Endothelial cell of umbilical vein (primary cell): ENCODE measurements around the gene TTLL7. TPM values are rescaled to one million over a fixed set of nuclear protein-coding genes. Genes with fewer than 3 reads are reported as not detected.
A peak's percentile ranks its signal among the peaks of the same experiment; 100 is the strongest.
"Not testable (repeated sequence)": the region's sequence is repeated elsewhere in the genome, so short reads cannot be mapped to it uniquely, and the experiment has no call there.

Experiments used
- BruUV-seq: library from RNA; stranded (reverse); fragments of 400-500 nt; replicated peaks from 2 replicates; lab custom pipeline; 2021; lab: Mats Ljungman, UMichigan
- CTCF ChIA-PET: fragments of 300-600, 350-600 bp; sonication (Branson Sonifier 250); formaldehyde crosslinking; loops from one replicate; lab custom pipeline; 2021; ENCODE audit warnings: antibody characterized with exemption, inconsistent platforms; lab: Charles Lee
- POLR2A ChIA-PET: fragments of 300-600, 350-600 bp; sonication (Branson Sonifier 250); formaldehyde crosslinking; loops from one replicate; lab custom pipeline; 2021; ENCODE audit warnings: antibody characterized with exemption, inconsistent platforms; lab: Charles Lee
- DNase-seq: peaks from one replicate; pipeline ENCODE4 v3.0.0-alpha.2; 2011; ENCODE audit warnings: low read depth, low spot score
- FAIRE-seq: peaks from 2 replicates; lab custom pipeline; 2011; peaks lifted over from hg19 to GRCh38; lab: Jason Lieb, UNC
- H2AFZ ChIP-seq: 2 replicates; pipeline ENCODE4 v1.6.0; 2012; ENCODE audit warnings: low read depth, low read length, control low read depth, inconsistent platforms
- H3K27ac ChIP-seq: 2 replicates; pipeline ENCODE4 v1.5.1; 2011; ENCODE audit warnings: low read depth, mild to moderate bottlenecking, control low read depth, low read length, moderate library complexity; ENCODE audit not compliant: insufficient read depth
- H3K27me3 ChIP-seq, 2 experiments: 2 replicates each; pipeline versions ENCODE4 v1.6.0 to v1.6.1; 2011; ENCODE audit warnings: low read length in 2 of 2, mixed read lengths in 1 of 2; ENCODE audit not compliant: control insufficient read depth in 2 of 2, insufficient read depth in 2 of 2
- H3K36me3 ChIP-seq, 2 experiments: 2 replicates in 1 of 2; 3 replicates in 1 of 2; pipeline ENCODE4 v1.5.1; 2011; ENCODE audit warnings: low read length in 2 of 2, mild to moderate bottlenecking in 1 of 2, moderate library complexity in 1 of 2; ENCODE audit not compliant: control insufficient read depth in 2 of 2, insufficient read depth in 2 of 2; ENCODE audit errors: extremely low read depth in 1 of 2
- H3K4me1 ChIP-seq: 3 replicates; pipeline ENCODE4 v1.5.1; 2011; ENCODE audit warnings: mild to moderate bottlenecking, low read length; ENCODE audit not compliant: control insufficient read depth, insufficient read depth; ENCODE audit errors: extremely low read depth
- H3K4me2 ChIP-seq: 2 replicates; pipeline ENCODE4 v1.6.1; 2011; ENCODE audit warnings: low read length, control low read depth, mixed read lengths; ENCODE audit not compliant: insufficient read depth
- H3K4me3 ChIP-seq, 3 experiments: fragments of 200-600 bp in 1 of 3; sonication (generic), shearing (Covaris generic) in 1 of 3; replicated peaks in 1 of 3; 2 replicates each; pipeline ENCODE4 v1.5.1; 2011 to 2016; ENCODE audit warnings: control low read depth in 3 of 3, low read length in 3 of 3, mild to moderate bottlenecking in 2 of 3, inconsistent platforms in 1 of 3, low read depth in 1 of 3, moderate library complexity in 1 of 3; ENCODE audit not compliant: insufficient read depth in 1 of 3
- H3K79me2 ChIP-seq: 2 replicates; pipeline ENCODE4 v1.6.0; 2012; ENCODE audit warnings: low read length, inconsistent platforms; ENCODE audit not compliant: control insufficient read depth, insufficient read depth
- H3K9ac ChIP-seq: replicated peaks from 2 replicates; pipeline ENCODE3; 2011; ENCODE audit warnings: low read length, control low read depth; ENCODE audit not compliant: insufficient read depth; ENCODE audit errors: extremely low read depth
- H3K9me1 ChIP-seq: replicated peaks from 3 replicates; pipeline ENCODE4 v1.6.0; 2011; ENCODE audit warnings: mild to moderate bottlenecking, low read length; ENCODE audit not compliant: control insufficient read depth, insufficient read depth; ENCODE audit errors: extremely low read depth
- H3K9me3 ChIP-seq: replicated peaks from 2 replicates; pipeline ENCODE4 v1.5.1; 2012; ENCODE audit warnings: low read length, inconsistent platforms; ENCODE audit not compliant: control insufficient read depth, insufficient read depth
- H4K20me1 ChIP-seq: replicated peaks from 2 replicates; pipeline ENCODE3; 2011; ENCODE audit warnings: mild to moderate bottlenecking, low read length; ENCODE audit not compliant: control insufficient read depth, insufficient read depth; ENCODE audit errors: extremely low read depth
- EZH2 ChIP-seq: IDR thresholded peaks from 2 replicates; pipeline ENCODE4 v1.6.1; 2012; ENCODE audit warnings: borderline replicate concordance, low read depth, mild to moderate bottlenecking, moderate library complexity, low read length, inconsistent platforms; ENCODE audit not compliant: severe bottlenecking
- FOS ChIP-seq: IDR thresholded peaks from 2 replicates; pipeline ENCODE4 v1.6.1; 2011; ENCODE audit warnings: mild to moderate bottlenecking, low read length, moderate library complexity, borderline replicate concordance; ENCODE audit not compliant: insufficient read depth
- GATA2 ChIP-seq: IDR thresholded peaks from 2 replicates; pipeline ENCODE4 v1.7.0; 2011; ENCODE audit warnings: low read depth, mild to moderate bottlenecking, moderate library complexity, mixed read lengths, low read length; ENCODE audit not compliant: insufficient read length, insufficient read depth
- JUN ChIP-seq: IDR thresholded peaks from 2 replicates; pipeline ENCODE4 v1.6.1; 2011; ENCODE audit warnings: borderline replicate concordance, low read depth; ENCODE audit not compliant: insufficient read length, insufficient read depth
- MYC ChIP-seq: IDR thresholded peaks from one replicate; pipeline ENCODE4 v1.6.1; 2011; ENCODE audit warnings: mild to moderate bottlenecking, low read depth, low read length
- POLR2AphosphoS5 ChIP-seq: IDR thresholded peaks from 2 replicates; pipeline ENCODE4 v1.6.1; 2012; ENCODE audit warnings: low read depth, mild to moderate bottlenecking, control low read depth, low read length, moderate library complexity; ENCODE audit not compliant: insufficient read depth
- dilution Hi-C: fragments of 300-500 bp; cut with MboI; formaldehyde crosslinking; loops from one replicate; pipeline ENCODE4 v1.15.0; 2019; ENCODE audit warnings: low sequenced_read_pairs; ENCODE audit not compliant: extremely low pct_ligation_motif_present
- intact Hi-C: fragments of 100-400 bp; cut with micrococcal nuclease; formaldehyde crosslinking; loops from one replicate; pipeline ENCODE4 v1.10.0; 2022
- polyA plus RNA-seq, 4 experiments: library from polyadenylated mRNA; depleted of rRNA in 3 of 4; stranded (reverse) in 3 of 4; unstranded in 1 of 4; fragments of >200 nt; gene quantifications; 2 replicates each; pipeline versions ENCODE4 v1.2.1 to v1.2.3, GENCODE V29; 2011 to 2012; ENCODE audit warnings: missing spikeins in 1 of 4
- total RNA-seq: library from RNA; stranded (reverse); gene quantifications from 2 replicates; pipeline ENCODE4 v1.2.3, GENCODE V29; 2021
- TF ChIP-seq, protein P1 (sequence below): IDR thresholded peaks from 2 replicates; pipeline ENCODE4 v1.6.1; 2011; ENCODE audit not compliant: insufficient read depth, insufficient read length

TTLL7 gene
- total and polyA plus RNA-seq, 2 donors (not counting 3 experiments of a cell fraction or from before 2014, with no cell fraction given), result 2.1 to 11.7 TPM

DNA sequence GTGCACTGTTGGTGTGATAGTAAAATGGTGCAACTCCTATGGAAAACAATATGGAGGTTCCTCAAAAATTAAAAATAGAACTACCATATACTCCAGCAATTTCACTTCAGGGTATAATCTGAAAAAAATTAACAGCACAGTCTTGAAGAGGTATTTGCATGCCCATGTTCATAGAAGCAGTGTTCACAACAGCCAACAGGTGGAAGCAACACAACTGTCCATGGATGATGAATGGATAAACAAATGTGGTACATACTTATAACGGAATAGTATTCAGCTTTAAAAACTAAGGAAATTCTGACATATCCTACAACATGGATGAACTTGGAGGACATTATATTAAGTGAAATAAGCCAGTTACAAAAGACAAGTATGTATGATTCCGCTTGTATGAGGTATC, 8.2 kb downstream of the TTLL7 start:
- CTCF ChIA-PET, result interaction anchor here (1.2 kb wide), 1 partner anchor 132 kb away, joined by 4 read pairs; no protein-coding TSS in a partner anchor
- FAIRE-seq (peak; percentile 48), DNase-seq (no peak)
- BruUV-seq, result no TSS peak
- H3K36me3 ChIP-seq, result no peaks in the 10 kb centered on the region
- dilution Hi-C loops (no loop called here), intact Hi-C loops (loop anchor here (10.0 kb wide), 1 partner anchor 444 kb away; no protein-coding TSS in a partner anchor)
- no peak overlapping the region for H3K4me2 ChIP-seq
- H4K20me1 ChIP-seq, result no peaks in the 10 kb centered on the region
- no peak overlapping the region for H2AFZ ChIP-seq
- TF ChIP-seq JUN, result no peak
- no peak for TF ChIP-seq POLR2AphosphoS5
- no peak for TF ChIP-seq MYC
- no peaks in the 10 kb centered on the region for H3K9me3 ChIP-seq
- H3K4me3 ChIP-seq, result no peak overlapping the region
- H3K79me2 ChIP-seq, result no peaks in the 10 kb centered on the region
- no peak overlapping the region for H3K27ac ChIP-seq
- H3K4me1 ChIP-seq, result no peaks in the 10 kb centered on the region
- POLR2A ChIA-PET, result no interaction called here
- no peak overlapping the region for H3K9ac ChIP-seq
- H3K27me3 ChIP-seq, result peaks cover 0 to 4% of the 10 kb centered on the region in 2 experiments
- no peaks in the 10 kb centered on the region for H3K9me1 ChIP-seq

DNA sequence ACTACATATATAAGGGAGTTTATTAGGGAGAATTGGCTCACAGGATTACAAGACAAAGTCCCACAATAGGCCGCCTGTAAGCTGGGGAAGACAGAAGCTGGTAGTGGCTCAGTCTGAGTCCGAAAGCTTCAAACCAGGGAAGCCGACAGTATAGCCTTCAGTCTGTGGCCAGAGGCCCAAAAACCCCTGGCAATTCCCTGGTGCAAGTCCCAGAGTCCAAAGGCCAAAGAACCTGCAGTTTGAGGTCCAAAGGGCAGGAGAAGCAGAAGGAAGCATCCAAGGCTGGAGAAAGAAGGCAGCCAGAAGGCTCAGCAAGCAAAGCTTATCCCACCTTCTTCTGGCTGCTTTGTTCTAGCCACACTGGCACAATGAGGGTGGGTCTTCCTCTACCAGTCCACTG, 13.9 kb downstream of the TTLL7 start:
- H3K9ac ChIP-seq, result no peak overlapping the region
- ChIA-PET CTCF (no interaction called here), POLR2A (no interaction called here)
- no peaks in the 10 kb centered on the region for H3K9me3 ChIP-seq
- no peak overlapping the region for H3K4me2 ChIP-seq
- no peaks in the 10 kb centered on the region for H3K36me3 ChIP-seq
- H3K27ac ChIP-seq, result no peak overlapping the region
- H3K4me1 ChIP-seq, result no peaks in the 10 kb centered on the region
- dilution Hi-C loops, result no loop called here
- intact Hi-C loops, result no loop called here
- H4K20me1 ChIP-seq, result no peaks in the 10 kb centered on the region
- no peaks in the 10 kb centered on the region for H3K27me3 ChIP-seq
- no peak for DNase-seq
- TF ChIP-seq GATA2, result no peak
- no peak for TF ChIP-seq FOS
- TF ChIP-seq, protein P1, sequence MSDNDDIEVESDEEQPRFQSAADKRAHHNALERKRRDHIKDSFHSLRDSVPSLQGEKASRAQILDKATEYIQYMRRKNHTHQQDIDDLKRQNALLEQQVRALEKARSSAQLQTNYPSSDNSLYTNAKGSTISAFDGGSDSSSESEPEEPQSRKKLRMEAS, result no peak
- no peak for TF ChIP-seq JUN
- no peak for TF ChIP-seq EZH2
- no peak for TF ChIP-seq POLR2AphosphoS5
- TF ChIP-seq MYC, result no peak
- no peak overlapping the region for H3K4me3 ChIP-seq
- no peak overlapping the region for H2AFZ ChIP-seq
- H3K79me2 ChIP-seq, result no peaks in the 10 kb centered on the region
- no TSS peak for BruUV-seq
- no peak for FAIRE-seq
- H3K9me1 ChIP-seq, result no peaks in the 10 kb centered on the region

DNA sequence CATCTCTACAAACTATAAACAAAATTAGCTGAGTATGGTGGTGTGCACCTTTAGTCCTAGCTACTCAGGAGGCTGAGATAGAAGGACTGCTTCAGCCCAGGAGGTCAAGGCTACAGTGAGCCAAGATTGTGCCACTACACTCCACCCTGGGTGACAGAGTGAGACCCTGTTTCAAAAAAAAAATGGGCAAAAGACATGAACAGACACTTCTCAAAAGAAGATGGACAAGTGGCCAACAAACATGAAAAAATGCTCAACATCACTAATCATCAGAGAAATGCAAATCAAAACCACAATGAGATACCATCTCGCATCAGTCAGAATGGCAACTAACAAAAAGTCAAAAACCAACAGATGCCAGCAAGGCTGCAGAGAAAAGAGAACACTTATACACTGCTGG, 15.0 kb downstream of the TTLL7 start:
- H3K9me1 ChIP-seq, H3K27me3 ChIP-seq, DNase-seq, H3K4me2 ChIP-seq, H3K4me3 ChIP-seq, H3K79me2 ChIP-seq, H3K9me3 ChIP-seq, H3K9ac ChIP-seq, dilution Hi-C loops, H2AFZ ChIP-seq, H4K20me1 ChIP-seq, BruUV-seq, H3K4me1 ChIP-seq, POLR2A ChIA-PET, FAIRE-seq, H3K36me3 ChIP-seq, intact Hi-C loops, H3K27ac ChIP-seq: not testable (repeated sequence)
- CTCF ChIA-PET, result interaction anchor here (0.8 to 1.4 kb wide), 3 partner anchors 11 to 21 kb away, joined by 3 to 4 read pairs (median 3); no protein-coding TSS in a partner anchor
